Daoy (cell line): Measurements from ENCODE around the gene FUCA2. TPM values are rescaled to one million over a fixed set of nuclear protein-coding genes. Genes with fewer than 3 reads are reported as not detected.
A peak's percentile ranks its signal among the peaks of the same experiment; 100 is the strongest.
"Not testable (repeated sequence)": the region's sequence is repeated elsewhere in the genome, so short reads cannot be mapped to it uniquely, and the experiment has no call there.

ENCODE experiments used
- DNase-seq: peaks from one replicate; pipeline ENCODE4 v3.0.0-alpha.2; 2015; ENCODE audit warnings: low read depth
- total RNA-seq: library from RNA; depleted of rRNA; stranded (reverse); fragments of >200 nt; shearing (Covaris generic); gene quantifications from 2 replicates; pipeline ENCODE4 v1.2.3, GENCODE V29; 2014

Gene FUCA2
- total RNA-seq, 1 experiment from 2014 or later, result 50.1 TPM

GRCh38 chr6:143504369-143504768, 7.2 kb downstream of the FUCA2 start:
- no peak for DNase-seq

DNA sequence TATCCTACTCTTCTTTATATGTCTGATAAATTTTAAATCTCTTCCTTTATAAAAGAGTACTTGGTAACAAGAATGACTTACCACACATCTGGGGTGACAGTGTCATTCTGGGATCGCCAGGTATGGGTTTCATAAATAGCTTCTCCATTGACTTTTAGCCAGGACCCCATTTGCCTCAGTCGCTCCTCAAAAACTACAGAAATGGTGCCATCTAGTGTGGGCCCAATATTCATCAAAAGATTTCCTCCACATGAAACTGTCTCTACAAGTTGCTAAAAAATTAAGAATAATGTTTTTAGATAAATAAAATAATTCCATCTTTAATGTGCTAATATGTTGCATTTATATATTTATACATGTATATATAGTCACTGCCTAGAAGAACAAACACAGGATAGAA, 9.7 kb downstream of the FUCA2 start:
- DNase-seq, result no peak

DNA sequence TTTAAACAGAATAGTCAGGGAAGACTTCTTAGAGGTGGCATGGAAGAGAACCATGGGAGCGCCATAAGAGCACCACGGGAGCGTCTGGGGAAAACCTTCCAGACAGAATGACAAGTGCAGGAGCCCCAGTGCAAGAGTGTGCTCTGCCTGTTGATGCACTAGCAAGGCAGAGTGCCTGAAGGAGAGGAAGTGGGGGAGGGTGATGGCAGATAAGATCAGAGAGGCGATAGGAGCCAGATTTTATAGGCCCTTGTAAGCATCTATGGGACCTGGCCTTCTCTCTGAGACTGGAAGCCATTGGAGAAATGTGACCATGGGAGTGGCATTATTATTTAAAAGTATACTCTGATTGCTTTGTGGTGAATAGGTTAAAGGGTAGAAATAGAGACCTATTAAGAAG, 13.1 kb downstream of the FUCA2 start:
- DNase-seq, result no peak

- DNase-seq, result no peak
These were observed 14.5 kb downstream of the FUCA2 start for GRCh38 chr6:143496974-143497373.

DNA sequence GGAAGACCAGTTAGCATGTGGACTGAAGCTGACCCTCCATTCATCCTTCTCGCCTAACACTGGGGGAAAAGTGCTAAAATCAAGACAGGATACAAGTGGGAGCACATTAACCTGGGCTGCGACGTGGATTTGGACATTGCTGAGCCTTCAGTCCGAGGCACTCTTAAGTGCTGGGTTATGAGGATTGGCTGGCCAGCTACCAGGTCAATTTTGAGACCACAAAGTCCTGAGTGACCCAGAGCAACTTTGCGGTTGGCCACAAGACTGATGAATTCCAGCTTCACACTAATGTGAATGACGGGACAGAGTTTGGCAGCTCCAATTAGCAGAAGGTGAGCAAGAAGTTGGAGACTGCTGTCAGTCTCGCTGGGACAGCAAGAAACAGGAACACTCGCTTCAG, 20.7 kb downstream of the FUCA2 start:
- peak; percentile 11 for DNase-seq

DNA sequence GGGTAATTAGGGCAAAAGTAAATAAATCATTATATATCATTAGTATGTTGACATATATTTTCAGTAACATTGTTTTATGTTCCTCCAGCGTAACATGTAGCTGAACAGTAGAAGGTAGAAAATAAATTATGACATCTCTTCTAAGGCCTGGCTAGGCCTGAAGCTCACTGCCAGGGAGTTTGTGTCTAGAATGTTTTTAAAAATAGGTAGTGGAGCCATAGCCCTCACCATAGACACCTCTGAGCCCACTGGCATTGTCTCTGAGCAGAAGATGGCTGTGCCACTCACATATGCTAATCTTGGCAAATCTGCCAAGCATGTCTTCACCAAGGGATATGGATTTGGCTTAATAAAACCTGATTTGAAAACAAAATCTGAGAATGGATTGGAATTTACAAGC, 21.3 kb downstream of the FUCA2 start:
- DNase-seq, result no peak

- DNase-seq, result no peak
These were observed 24.8 kb downstream of the FUCA2 start for GRCh38 chr6:143486752-143487151.

- no peak for DNase-seq
These were observed 25.6 kb downstream of the FUCA2 start for GRCh38 chr6:143485967-143486366.

DNA sequence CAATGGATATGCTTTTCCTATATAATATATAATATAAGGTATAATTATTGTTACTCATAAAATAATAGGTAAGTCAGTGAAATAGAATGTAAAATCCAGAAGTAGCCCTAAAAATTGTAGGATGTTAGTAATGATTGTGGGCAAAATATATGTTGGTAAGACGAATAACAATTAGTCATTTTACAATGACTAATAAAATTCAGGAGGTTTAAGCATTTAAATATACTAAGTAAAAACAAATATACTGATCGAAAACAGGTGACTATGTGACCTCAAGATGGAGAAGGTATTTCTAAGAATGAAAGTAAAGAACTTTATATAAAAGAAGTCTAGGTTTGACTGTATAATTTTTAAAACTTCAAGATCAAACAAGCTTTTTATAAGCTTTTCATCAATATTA, 28.9 kb downstream of the FUCA2 start:
- no peak for DNase-seq

DNA sequence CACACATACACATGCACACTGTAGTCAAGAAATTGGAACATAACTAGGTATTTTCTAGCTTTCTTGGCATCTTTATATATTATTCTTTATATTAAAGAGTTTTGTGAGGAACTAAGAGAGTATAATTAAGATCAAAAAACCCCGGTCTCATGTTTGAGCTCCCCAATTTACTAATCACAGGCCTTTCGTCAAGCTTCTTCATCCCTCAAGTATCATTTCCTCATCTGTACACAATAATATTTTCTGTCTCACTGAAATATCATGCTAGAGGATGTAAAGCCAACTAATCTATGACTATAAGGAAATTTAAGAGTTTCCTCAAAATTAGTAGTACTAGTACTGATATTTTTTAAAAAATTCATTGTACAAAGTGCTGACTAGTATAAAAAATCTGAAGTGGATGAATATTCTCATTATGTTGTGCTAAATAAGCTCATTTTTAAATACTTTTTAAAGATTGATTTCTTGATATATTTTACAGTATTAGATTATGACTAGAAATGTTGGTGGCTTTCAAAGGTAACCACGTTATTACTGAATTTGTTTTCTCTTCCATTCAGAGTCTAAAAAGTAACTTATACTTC, 32.9 kb downstream of the FUCA2 start:
- DNase-seq, result no peak

DNA sequence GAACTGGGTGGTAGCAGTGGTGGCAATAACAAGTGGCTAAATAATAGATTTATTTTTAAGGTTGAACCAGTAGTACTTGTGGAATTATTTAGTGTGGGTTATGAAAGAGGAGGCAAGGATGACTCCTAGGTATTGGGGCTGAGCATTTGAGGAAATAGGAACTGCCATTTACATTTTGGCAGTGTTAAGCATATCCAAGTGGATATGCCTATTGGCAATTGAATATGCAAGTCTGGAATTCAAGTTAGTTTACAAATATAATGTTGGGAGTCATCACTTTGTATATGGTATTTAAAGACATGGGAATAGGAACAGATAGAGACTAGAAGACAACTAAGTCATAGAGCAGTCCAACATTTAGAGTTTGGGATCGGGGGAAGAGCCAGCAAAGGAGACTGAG, 35.0 kb downstream of the FUCA2 start:
- DNase-seq, result no peak

DNA sequence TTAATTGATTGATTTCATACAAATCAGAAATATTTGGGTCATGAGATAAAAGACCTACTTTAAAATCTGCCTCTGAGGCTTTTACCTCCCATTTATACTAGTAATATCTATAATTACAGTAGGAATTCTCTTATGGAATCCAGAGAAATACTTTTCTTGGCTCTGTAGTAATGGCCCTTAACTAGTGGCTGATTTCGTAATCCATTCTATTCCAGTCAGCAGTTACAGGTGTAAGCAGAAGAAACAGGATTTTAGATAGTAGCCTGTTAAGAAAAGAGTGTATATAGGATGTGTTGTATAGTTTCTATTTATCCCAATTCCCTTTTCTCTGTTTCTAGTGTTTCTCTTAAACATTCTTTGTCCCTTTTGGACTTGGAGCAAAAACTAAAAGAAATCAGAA, 39.7 kb downstream of the FUCA2 start:
- DNase-seq, result no peak

- not testable (repeated sequence) for DNase-seq
These were observed 42.7 kb downstream of the FUCA2 start for GRCh38 chr6:143468823-143469222.

- no peak for DNase-seq
These were observed 43.5 kb downstream of the FUCA2 start for GRCh38 chr6:143468026-143468425.

DNA sequence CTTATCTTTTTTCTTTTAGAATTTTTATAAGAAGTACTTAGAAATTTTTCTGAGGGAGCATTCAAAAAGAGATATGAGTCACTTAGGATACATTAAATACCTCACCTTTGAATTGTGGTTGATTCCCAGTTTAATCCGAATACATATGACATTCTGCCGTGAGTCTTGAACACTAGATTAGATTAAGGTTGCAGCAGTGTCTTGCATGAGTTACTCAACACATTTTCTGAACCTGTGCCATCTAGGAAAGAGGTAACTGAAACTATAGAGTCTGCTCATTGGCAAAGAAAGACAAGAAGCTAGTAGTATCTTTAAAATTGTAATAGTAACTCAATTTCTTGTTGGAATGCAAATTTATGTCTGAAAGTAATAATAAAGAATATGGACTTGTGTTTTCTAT, 46.0 kb downstream of the FUCA2 start:
- no peak for DNase-seq

DNA sequence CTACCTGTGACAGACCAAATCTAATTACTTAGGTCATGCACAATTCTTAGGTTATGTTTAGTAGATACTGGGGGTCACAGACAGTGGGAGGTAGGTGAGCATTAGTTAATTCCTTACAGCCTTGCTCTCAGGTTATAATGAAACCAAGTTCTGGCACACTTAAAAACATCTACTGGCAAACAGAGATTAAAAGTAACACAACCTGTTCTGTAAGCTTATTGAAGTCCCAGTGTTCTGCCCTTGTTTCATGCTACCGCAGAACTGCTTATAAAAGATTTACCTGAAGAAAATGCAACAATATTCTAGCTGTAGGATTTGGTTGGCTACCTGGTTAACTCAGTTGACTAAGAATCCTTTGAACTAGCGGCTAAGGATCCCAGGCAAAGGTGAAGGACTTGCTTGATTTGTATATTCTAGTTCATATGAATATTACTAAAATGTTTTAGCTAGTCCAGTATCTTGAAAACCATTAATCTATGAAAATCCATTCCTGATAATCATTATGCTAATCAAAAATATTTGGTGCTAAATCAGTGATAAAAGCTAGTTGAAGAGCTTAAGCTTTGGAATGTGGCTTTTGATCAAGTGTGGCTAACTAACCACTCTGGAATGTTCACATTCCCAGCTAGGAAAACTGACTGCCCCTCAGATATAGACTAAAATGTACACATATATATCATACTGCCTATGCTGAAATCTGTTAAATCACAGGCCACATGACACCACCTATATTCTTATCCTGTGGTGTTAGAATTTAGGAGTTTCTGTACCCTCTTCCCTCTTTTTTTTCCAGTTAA, 53.8 kb downstream of the FUCA2 start:
- peak; percentile 15 for DNase-seq

- DNase-seq, result no peak
These were observed 60.0 kb downstream of the FUCA2 start for GRCh38 chr6:143451531-143451930.

DNA sequence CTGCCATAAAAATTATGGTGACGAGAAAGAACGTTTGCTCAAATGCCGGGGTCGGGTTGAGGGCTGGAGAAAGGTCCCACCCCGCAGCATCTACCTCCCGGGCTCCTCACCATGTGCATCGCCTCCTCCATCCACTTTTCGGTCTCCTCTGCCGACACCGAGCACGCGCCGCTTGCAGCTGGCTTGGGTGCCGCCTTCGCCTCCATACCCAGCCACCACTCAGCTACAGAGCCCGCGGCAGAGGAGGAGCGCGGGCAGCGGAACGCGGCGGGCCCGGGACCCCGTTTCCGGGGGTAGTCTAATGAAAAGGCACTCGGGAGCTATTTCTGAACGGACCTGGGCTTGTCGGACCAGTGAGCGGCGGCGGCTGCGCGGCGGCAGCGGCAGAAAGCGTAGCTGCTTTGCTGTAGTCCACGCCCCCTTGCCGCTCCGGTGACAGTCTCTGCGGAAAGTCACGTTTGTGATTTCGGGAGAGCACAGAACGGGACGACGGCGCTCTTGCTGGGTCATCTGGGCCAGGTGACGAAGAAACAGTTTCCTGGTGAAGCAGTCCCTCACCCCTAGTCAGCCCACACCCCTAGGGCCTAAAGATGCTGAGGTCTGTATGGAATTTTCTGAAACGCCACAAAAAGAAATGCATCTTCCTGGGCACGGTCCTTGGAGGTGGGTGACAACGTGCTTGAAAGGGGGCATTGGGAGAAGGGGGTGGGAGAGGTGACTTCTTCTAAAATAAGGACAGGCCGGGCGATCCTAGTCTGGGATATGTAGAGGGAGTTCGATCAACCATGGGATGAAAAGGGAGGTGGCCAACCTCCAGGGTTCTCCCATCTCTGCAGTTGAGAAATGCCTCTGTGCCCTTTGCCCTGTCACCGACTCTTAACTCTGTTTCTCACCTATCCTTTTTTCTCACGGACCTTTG, 60.8 kb downstream of the FUCA2 start, which contains the start of the genes ADAT2 and PEX3:
ADAT2 (minus strand) TSS at position 243 of the 919 bp plus-strand sequence; CDS start at position 206, 37 bp downstream.
PEX3 (plus strand) TSS at position 353 of the 919 bp plus-strand sequence; CDS start at position 591, 238 bp downstream.
- DNase-seq, result peak; percentile 96

- DNase-seq, result peak; percentile 36
These were observed 61.6 kb downstream of the FUCA2 start for GRCh38 chr6:143449714-143450452.

- DNase-seq, result no peak
These were observed 62.3 kb downstream of the FUCA2 start for GRCh38 chr6:143449082-143449713.

DNA sequence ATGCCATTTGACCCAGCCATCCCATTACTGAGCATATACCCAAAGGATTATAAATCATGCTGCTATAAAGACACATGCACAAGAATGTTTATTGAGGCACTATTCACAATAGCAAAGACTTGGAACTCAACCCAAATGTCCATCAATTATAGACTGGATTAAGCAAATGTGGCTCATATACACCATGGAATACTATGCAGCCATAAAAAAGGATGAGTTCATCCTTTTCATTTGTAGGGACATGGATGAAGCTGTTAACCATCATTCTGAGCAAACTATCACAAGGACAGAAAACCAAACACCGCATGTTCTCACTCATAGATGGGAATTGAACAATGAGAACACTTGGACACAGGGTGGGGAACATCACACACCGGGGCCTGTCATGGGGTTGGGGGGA, 63.7 kb downstream of the FUCA2 start:
- not testable (repeated sequence) for DNase-seq
